Globus pallidus (tissue), 1 donor: ENCODE results near the gene PCBP3.
"Not testable (repeated sequence)": the region's sequence is repeated elsewhere in the genome, so short reads cannot be mapped to it uniquely, and the experiment has no call there.

Experiments
- DNase-seq: peaks from one replicate; pipeline ENCODE4 v3.0.0-alpha.2; 2015; ENCODE audit warnings: low spot score

Gene PCBP3

GRCh38 chr21:45969921-45970673, 326.6 kb downstream of the PCBP3 start:
- DNase-seq, result no peak

- no peak for DNase-seq
Measured at GRCh38 chr21:45970674-45971615, 327.4 kb downstream of the PCBP3 start.

DNA sequence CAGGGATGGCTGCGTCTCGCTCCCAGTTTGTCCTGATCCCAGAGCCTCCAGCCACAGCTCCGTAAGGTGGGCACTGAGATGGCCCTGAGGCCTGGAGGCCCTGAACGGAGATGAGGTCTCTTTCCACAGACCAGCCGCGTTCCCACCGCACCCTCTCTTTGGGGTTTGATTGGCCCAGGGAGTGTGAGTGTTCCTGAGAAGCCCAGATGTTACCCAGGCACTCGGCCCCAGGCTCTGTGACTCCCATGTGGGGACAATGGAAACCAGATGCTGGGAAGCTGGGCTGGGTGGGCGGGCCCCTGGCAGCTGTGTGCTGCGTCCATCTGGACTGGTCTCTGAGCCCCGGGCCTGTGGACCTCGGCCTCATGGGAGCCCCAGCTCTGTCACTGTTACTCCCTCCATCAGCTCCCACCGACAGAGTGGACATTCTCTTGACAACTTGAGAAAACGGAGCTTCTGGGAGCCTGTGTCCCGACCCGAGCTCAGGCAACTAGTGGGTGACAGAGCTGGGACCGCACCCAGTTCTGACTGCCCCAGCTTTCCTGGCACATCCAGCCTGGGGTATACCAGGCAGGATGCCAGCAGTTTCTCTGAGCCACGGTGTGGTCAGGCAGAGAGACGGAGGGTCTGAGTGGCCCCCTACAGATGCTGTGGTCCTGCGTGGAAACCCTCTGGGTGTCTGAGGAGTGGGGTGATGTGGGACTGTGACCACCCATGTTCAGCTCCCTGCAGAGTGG, 328.3 kb downstream of the PCBP3 start:
- no peak for DNase-seq

DNA sequence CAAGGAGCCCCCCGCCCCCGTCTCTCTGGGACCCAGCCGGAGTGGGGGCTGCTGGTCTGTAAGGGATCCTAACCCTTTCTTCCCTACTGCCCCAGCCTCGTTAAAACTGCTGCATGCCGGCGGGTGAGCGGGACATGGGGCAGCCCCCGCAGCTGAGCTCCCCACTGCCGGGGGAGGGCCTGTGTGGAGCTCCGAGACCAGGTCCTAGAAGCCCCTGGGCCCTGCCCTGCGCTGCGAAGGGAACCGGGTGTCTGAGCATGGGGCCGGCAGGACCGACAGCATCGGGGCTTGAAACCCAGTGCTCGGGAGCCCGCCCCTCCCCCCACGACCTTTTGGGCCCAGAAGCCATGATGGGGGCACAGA, 328.8 kb downstream of the PCBP3 start:
- no peak for DNase-seq

- no peak for DNase-seq
Measured at GRCh38 chr21:45972716-45973474, 329.4 kb downstream of the PCBP3 start.

GRCh38 chr21:45973475-45974072, 330.0 kb downstream of the PCBP3 start:
- peak; percentile 18 for DNase-seq

- no peak for DNase-seq
Measured at GRCh38 chr21:45974073-45975019, 330.8 kb downstream of the PCBP3 start.

DNA sequence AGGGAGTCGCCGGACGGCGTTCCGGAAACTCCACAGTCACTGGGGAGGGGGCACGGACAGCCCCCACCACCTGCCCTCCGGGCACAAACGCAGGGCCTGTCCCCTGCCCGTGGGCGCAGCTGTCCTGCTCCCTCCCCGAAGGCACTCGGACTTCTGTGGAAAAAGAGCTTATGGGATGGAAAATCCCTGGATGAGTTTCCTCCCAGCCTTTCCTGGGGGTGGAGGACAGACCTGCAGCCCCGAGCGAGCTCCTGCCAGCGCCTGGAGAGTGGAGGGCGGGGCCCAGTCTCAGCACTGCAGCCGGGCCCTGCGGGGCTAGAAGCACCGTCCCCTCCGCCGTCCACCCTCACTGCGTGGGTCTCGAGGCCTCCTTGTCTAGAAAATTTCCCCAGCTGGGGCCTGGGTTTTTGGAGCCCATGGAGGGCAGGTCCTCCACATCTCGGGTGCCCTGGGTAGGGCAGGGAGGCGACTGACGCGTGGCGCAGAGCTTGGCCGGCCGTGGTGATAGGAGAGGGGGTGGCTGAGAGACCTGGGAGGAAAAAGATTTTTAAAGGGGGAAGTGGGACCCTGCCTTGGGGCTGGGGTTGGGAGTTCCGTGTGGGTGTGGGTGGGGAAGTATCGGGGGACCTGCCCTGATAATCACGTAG, 331.6 kb downstream of the PCBP3 start:
- no peak for DNase-seq

DNA sequence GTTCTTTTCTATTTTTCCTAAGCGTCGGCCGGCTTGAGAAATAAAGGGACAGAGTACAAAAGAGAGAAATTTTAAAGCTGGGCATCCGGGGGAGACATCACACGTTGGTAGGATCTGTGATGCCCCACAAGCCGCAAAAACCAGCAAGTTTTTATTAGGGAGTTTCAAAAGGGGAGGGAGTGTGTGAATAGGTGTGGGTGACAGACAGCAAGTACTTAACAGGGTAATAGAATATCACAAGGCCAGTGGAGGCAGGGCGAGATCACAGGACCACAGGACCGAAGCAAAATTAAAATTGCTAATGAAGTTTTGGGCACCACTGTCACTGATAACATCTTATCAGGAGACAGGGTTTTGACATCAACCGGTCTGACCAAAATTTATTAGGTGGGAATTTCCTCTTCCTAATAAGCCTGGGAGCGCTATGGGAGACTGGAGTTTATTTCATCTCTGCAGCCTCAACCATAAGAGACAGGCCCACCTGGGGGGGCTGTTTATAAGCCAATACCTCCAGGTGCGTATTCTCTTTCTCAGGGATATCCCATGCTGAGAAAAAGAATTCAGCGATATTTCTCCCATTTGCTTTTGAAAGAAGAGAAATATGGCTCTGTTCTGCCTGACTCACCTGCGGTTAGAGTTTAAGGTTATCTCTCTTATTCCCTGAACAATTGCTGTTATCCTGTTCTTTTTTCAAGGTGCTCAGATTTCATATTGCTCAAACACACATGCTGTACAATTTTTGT, 332.3 kb downstream of the PCBP3 start:
- DNase-seq, result not testable (repeated sequence)

GRCh38 chr21:45976701-45977311, 333.3 kb downstream of the PCBP3 start:
- DNase-seq, result no peak

DNA sequence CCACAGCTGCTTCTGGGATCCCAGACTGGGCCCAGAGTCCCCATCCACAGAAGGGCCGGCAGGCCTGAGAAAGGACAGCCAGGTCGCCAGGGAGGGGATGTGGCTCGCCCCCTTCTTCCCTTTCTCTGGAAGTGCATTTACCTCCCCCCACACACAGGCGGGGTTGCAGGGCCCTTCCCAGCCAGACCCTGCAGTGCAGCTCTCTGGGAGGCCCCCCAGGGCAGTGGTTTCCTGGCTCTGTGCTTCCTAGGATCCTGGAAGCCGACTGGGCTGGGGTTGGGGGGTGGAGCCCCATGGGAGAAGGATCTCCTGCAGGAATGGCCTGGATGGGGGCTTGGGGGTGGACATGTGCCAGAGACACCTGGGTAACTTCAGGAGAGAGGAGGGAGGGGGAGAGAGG, 333.9 kb downstream of the PCBP3 start:
- no peak for DNase-seq

- no peak for DNase-seq
Measured at GRCh38 chr21:45979141-45979631, 335.7 kb downstream of the PCBP3 start.

DNA sequence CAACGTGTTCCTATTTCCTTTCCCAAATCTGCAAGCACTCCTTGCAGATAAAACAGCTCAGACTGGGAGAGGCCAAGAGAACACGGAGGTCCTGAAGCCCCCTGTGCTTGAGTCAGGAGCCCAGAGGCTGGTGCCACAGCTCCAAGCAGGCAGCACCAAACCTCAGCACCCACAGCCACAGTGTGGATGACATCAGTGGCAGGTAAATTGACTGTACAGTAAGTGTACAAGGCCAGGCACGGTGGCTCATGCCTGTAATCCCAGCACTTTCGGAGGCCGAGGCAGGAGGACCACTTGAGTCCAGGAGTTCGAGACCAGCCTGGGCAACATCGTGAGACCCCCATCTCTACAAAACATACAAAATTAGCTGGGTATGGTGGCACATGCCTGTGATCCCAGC, 336.1 kb downstream of the PCBP3 start:
- DNase-seq, result no peak

DNA sequence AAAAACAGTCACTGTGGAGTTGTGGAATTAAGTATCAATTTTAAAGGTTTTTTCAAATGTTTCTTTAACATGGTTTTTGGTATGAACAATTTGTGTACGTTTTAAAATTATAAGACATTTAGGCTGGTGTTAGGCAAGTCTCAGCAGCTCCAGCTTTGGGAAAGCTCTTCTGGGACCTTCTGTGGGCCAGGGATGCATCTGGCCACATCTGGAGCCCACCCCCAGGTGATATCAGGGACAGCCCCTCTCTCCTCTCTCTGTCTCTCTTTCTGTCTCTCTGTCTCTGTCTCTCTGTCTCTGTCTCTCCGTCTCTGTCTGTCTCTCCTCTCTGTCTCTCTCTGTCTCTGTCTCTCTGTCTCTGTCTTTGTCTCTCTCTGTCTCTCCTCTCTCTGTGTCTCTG, 336.7 kb downstream of the PCBP3 start:
- no peak for DNase-seq

- DNase-seq, result no peak
Measured at GRCh38 chr21:45980697-45981096, 337.2 kb downstream of the PCBP3 start.

GRCh38 chr21:45981151-45982091, 337.9 kb downstream of the PCBP3 start, which contains the start of gene COL6A1:
TSS of gene COL6A1 (plus strand) at chr21:45981770. CDS start at chr21:45981851, 81 bp downstream.
- DNase-seq, result peak; percentile 37
